Amniotic epithelial cell (primary cell): ENCODE measurements around the gene RNF130.
"Not testable (repeated sequence)": the region's sequence is repeated elsewhere in the genome, so short reads cannot be mapped to it uniquely, and the experiment has no call there.

ENCODE experiments used
- DNase-seq: peaks from one replicate; pipeline ENCODE4 v3.0.0-alpha.2; 2010; ENCODE audit warnings: low read depth

The RNF130 gene

GRCh38 chr5:179974246-179974945 lies 97.2 kb downstream of the RNF130 start:
- no peak for DNase-seq

GRCh38 chr5:179973391-179973790 lies 98.2 kb downstream of the RNF130 start:
- DNase-seq = no peak

- DNase-seq = no peak
These were observed 102.4 kb downstream of the RNF130 start for GRCh38 chr5:179969110-179969509.

DNA sequence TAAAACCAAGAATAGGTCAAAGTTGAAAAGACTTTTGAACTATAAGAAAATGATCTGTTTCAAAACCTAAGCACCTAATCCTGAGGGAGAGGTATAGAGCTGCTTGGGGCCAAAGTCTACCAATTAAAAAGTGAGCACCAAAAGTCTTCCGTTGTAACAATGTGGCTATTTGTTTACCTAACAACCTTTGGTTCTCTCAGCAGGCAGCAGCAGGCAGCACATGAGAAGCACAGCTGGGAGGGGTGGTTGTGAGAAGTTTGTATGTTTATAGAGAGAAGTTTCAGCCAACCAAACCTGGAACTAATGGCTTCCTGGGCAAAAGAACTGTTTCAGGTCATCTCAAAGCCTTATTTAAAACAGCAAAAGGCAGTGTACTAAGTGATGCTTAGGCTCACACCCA lies 104.1 kb downstream of the RNF130 start:
- no peak for DNase-seq

GRCh38 chr5:179964015-179964414 lies 107.5 kb downstream of the RNF130 start:
- no peak for DNase-seq

- DNase-seq = no peak
These were observed 108.2 kb downstream of the RNF130 start for GRCh38 chr5:179963375-179963774.

GRCh38 chr5:179960204-179960831 lies 111.2 kb downstream of the RNF130 start:
- DNase-seq = no peak

GRCh38 chr5:179959641-179960040 lies 111.9 kb downstream of the RNF130 start:
- DNase-seq = no peak

DNA sequence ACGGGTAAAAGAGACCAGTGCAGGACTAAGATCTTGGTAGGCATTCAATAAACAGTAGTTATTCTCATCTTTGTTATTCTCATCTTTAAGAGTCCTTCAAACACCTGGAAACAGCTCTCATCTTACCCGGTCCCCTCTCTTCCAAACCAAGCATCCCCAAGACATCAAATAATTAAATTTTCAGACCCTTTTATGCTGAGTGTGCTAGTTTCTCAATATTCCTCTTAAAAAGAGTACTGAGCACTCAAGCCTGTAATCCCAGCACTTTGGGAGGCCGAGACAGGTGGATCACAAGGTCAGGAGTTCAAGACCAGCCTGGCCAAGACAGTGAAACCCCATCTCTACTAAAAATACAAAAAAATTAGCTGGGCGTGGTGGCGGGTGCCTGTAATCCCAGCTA lies 112.4 kb downstream of the RNF130 start:
- DNase-seq = not testable (repeated sequence)

DNA sequence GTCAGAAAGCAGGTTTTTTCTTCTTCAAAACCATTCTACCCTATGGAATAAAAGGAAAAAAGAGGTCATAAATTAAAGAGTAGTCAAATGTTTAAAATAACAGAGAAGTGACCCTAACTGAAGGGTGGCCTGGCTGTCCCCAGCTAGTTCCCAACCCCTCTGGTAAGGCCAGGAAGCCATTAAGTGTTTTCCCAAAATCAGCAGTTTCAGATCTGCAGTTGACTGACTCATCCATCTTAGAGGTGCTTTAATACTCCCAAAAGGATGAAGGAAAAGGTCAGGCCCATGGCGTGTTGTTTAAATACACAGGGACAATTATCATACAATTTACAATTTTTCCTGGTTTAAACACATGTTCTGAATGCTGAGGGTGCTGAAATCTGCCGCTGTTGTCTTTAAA lies 115.9 kb downstream of the RNF130 start:
- DNase-seq = no peak

DNA sequence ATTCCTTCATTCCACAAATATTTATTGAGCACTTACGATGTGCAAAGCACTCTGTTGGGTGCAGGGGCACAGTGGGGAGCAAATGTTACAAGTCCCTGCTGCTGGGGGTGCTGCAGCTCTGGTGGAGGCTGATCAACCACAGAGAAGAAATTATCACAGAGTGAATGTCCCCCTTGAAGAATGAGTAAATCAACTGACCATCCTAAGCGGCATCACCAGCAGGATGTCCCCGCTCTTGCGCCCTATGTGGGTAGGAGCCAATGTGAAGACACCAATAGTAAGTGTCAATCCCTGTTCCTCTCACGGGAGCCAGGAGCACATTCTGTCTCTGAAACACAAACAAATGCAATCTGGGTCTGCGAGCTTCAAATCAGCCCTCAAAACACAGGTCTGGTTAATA lies 116.5 kb downstream of the RNF130 start:
- no peak for DNase-seq

DNA sequence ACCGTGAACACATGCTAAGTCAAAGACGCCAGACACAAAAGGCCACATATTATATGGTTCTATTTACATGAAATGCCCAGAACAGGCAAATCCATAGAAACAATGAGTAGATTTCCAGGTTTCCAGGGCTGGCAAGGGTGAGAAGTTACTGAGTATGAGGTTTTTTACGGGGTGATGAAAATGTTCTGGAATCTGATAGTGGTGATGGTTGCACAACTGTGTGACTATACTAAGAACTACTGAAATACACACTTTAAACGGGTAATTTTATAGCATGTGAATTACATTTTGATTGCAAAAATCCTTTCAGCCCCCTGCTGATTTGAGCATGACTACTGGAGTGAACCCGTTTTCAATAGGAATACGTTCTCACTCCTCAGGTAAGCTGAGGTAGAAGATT lies 117.1 kb downstream of the RNF130 start:
- DNase-seq = peak; percentile 80

- peak; percentile 16 for DNase-seq
These were observed 117.6 kb downstream of the RNF130 start for GRCh38 chr5:179953987-179954386.

DNA sequence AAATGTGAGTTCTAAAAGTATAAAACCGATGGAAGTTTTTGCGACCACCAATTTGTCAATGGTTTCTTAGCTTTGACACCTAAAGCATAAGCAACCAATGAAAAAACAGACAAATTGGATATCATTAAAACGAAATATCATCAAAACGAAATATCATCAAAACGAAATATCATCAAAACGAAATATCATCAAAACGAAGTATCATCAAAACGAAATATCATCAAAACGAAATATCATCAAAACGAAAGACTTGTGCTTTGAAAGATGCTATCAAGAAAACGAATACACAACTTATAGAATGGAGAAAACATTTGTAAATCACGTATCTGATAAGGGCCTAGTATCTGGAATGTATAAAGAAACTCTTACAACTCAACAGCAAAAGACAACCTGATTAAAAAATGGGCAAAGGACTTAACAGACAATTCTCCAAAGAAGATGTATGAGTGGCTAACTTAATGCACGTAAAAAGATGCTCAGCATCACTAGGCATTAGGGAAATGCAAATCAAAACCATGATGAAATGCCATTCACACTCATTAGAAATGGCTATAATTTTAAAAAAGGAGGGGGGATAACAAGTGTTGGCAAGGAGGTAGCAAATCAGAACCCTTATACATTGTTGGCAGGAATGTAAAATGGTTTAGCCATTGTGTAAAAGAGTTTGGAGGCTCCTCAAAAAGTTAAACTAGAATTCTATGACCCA lies 134.4 kb downstream of the RNF130 start:
- DNase-seq = no peak

DNA sequence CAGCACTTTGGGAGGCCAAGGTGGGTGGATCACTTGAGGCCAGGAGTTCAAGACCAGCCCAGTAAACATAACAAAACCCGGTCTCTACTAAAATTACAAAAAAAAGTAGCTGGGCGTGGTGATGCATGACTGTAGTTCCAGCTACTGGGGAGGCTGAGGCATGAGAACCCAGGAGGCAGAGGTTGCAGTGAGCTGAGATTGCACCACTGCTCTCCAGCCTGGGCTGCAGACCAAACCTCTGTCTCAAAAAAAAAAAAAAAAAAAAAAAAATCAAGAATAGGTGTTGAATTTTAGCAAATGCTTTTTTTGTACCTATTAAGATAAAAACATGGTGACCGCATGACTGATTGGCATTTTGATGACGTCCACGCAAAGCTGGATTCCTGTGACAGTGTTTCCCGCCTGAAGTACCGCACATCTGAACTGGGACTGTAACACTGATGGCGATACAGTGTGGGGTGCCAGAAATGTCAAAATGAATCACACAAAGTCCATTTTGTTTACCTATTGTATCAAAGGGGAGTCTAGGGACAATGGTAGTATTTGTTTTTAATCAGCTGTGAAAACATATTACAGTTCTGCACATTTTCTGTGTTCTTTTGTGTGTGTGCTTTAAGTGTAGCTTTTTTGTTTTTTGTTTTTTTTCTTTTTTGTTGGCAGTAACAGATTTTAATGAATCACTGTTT lies 140.6 kb downstream of the RNF130 start:
- no peak for DNase-seq

DNA sequence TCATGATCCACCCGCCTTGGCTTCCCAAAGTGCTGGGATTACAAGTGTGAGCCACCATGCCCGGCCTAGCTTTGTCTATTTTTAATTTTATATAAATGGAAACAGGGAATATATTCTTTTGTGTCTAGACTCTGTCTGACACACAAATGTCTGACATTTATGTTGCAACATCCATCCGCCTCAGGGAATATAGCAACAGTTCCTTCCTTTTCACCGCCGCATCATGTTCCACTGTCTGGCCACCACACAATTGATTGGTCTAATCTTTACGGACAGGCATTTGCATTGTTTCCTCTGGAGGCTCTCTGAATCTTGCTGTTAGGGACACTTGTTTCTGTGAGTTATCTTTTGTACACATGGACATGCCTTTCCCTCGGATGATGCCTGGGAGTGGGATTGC lies 143.7 kb downstream of the RNF130 start:
- DNase-seq = no peak

GRCh38 chr5:179926657-179927056 lies 144.9 kb downstream of the RNF130 start:
- no peak for DNase-seq

- no peak for DNase-seq
These were observed 148.1 kb downstream of the RNF130 start for GRCh38 chr5:179923436-179923835.

DNA sequence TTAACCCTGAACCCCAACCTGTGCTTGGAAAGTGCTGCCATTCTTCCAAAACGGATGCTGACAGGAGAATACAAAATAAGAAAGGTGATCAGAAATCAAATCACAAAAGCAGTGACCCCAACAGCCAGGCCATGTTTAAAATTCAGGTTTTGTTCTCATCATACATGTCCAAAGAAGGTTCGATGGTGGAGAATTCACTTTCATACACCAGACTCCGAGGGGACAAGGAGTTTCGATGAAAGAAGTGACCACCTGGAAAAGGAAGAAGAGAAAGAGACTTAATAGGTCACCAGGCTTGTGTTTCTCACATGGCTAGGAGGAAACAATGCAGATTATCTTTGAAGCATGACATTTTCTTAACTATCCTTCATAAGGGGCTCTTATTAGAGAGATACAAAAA lies 151.4 kb downstream of the RNF130 start:
- DNase-seq = no peak

DNA sequence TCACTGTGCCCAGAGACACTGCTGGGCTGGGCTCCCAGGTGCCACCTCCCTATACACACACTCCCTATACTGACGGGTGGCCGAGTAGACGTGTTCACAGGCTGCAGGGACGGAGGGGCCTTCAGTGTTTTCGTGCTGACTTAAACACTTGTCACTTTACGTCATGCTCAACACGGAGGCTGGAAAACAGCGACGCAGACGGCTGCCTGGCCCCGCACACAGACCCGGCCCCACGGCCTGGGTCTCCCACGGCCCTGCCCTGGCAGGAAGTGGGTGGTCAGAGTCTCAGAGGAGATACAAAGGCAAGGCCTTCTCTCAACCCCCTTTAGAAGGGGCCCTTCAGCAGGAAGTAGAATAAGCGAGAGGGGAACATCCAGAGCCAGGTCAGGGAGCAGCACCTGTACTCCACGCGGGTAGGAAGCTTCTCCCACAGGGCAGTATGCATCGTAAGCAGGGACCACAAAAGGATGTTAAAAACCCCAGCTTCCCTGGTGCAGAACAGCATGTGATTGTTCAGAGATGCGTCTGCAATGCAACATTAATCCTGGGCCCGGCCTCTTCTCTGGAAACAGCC lies 152.0 kb downstream of the RNF130 start:
- DNase-seq = no peak

- DNase-seq = no peak
These were observed 152.6 kb downstream of the RNF130 start for GRCh38 chr5:179918742-179919486.

GRCh38 chr5:179916523-179916922 lies 155.0 kb downstream of the RNF130 start:
- no peak for DNase-seq
